ENCODE results near the gene ARNT2. TPM values are rescaled to one million over a fixed set of nuclear protein-coding genes. Genes with fewer than 3 reads are reported as not detected.

ARNT2 gene
- total RNA-seq, 4 donors from 2014 or later, result 0.26 to 22.9 (median 7.0) TPM

DNA sequence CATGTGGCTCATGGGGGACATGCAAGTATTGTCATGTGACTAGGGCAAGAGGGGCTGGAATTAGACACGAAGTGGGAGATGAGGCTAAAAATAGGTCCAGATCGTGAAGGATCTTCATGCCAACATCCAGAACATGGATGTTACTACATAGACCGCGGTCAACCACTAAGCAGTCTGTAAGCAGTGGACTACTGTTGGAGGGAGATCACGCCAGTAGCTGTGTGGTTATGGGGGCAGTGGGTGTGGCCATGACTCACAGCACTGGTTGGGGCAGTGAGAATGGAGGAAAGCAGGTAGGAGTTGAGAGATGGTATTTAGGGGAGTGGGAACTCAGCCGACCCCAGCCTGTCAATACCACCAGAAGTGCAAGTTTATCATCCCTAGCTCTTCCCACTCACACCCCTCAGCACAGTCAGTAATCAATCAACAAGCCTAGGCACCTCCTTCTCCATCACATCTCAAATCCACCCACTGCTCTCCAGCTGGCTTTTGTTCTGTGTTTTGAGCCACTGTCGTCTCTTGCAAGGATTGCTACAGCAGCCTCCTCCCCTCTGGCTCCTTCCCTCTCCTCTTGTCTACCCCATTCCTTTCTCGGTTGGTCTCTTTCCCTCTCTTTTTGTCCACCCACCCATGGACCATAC lies 183.8 kb downstream of the ARNT2 start:
- no peak for TF ChIP-seq POLR2A (IDR thresholded peaks at IDR 0.05)
- TF ChIP-seq, protein P1, sequence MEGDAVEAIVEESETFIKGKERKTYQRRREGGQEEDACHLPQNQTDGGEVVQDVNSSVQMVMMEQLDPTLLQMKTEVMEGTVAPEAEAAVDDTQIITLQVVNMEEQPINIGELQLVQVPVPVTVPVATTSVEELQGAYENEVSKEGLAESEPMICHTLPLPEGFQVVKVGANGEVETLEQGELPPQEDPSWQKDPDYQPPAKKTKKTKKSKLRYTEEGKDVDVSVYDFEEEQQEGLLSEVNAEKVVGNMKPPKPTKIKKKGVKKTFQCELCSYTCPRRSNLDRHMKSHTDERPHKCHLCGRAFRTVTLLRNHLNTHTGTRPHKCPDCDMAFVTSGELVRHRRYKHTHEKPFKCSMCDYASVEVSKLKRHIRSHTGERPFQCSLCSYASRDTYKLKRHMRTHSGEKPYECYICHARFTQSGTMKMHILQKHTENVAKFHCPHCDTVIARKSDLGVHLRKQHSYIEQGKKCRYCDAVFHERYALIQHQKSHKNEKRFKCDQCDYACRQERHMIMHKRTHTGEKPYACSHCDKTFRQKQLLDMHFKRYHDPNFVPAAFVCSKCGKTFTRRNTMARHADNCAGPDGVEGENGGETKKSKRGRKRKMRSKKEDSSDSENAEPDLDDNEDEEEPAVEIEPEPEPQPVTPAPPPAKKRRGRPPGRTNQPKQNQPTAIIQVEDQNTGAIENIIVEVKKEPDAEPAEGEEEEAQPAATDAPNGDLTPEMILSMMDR (IDR thresholded peaks at IDR 0.05), result no peak
- no peaks in the 10 kb centered on the region for H3K4me1 ChIP-seq
- no peak overlapping the region for H3K27ac ChIP-seq
- no peaks in the 10 kb centered on the region for H3K9me3 ChIP-seq
- H3K36me3 ChIP-seq, result no peaks in the 10 kb centered on the region
- intact Hi-C loops (cut with DNase I; ENCODE audit: low total_unique reads), result no loop called here
- no peak for DNase-seq
- H3K4me3 ChIP-seq, result no peak overlapping the region
- no peaks in the 10 kb centered on the region for H3K27me3 ChIP-seq

DNA sequence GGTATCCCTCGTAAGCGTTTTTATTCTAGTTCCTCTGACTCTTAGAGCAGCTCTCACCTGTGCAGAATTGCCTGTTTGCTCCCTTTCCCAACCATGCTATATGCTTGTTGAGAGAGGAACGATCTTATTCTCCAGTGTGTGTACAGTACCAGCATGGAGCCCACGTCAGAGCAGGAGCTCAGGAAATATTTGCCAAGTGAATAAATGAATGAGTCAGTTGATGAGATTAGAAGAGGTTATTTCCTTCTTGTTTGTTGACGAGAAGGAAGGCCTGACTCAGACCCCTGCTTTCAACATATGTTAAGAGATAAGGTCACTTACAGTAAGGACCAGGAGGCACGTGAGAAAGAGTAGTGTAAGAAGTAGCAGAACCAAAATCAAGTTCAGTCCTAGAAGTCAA lies 184.6 kb downstream of the ARNT2 start:
- Histone ChIP-seq H3K4me3 (no peak overlapping the region), H3K36me3 (no peaks in the 10 kb centered on the region), H3K27me3 (no peaks in the 10 kb centered on the region), H3K4me1 (no peaks in the 10 kb centered on the region), H3K27ac (no peak overlapping the region), H3K9me3 (no peaks in the 10 kb centered on the region)
- no peak for DNase-seq
- TF ChIP-seq, protein P1 (IDR thresholded peaks at IDR 0.05), result no peak
- TF ChIP-seq POLR2A (IDR thresholded peaks at IDR 0.05), result no peak
- intact Hi-C loops (cut with DNase I; ENCODE audit: low total_unique reads), result no loop called here

DNA sequence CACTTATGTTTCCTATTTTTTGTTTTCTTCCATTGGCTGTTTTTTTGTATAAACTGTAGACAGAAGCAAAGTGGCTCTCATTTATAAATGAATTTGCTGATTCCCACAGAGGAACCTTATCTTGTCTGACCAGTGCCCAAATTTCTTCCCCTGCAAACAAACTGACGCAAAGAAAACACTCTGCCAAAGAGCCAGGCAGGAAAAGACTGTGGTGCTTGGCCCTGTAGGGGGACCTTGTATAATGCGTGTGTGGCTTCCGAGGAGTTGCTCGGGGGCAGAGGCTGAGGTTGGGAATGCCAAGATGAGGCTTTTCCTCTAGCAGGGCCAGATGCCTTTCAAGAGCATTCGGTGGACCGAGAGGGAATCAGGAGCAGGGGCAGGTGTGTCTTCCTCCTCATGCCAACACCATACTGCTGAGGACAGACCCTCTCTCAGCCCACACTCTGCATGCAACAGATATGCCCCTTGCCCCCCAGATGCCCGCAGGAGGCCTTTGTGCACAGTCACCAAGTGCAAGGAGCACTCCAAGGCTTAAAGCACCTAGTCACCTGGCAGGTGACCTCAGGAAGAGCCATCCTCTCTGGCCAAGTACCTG lies 186.7 kb downstream of the ARNT2 start:
- no peak for DNase-seq
- no peaks in the 10 kb centered on the region for H3K36me3 ChIP-seq
- H3K4me1 ChIP-seq, result no peaks in the 10 kb centered on the region
- no peak overlapping the region for H3K27ac ChIP-seq
- H3K9me3 ChIP-seq, result no peaks in the 10 kb centered on the region
- no peak for TF ChIP-seq POLR2A (IDR thresholded peaks at IDR 0.05)
- TF ChIP-seq, protein P1 (IDR thresholded peaks at IDR 0.05), result no peak
- H3K4me3 ChIP-seq, result no peak overlapping the region
- no peaks in the 10 kb centered on the region for H3K27me3 ChIP-seq
- intact Hi-C loops (cut with DNase I; ENCODE audit: low total_unique reads), result no loop called here

- no peak for DNase-seq
- H3K9me3 ChIP-seq, result no peaks in the 10 kb centered on the region
- no peaks in the 10 kb centered on the region for H3K36me3 ChIP-seq
- no peaks in the 10 kb centered on the region for H3K27me3 ChIP-seq
- no peak overlapping the region for H3K27ac ChIP-seq
- intact Hi-C loops (cut with DNase I; ENCODE audit: low total_unique reads), result no loop called here
- H3K4me1 ChIP-seq, result no peaks in the 10 kb centered on the region
- H3K4me3 ChIP-seq, result no peak overlapping the region
- TF ChIP-seq, protein P1 (IDR thresholded peaks at IDR 0.05), result no peak
- TF ChIP-seq POLR2A (IDR thresholded peaks at IDR 0.05), result no peak
Measured at GRCh38 chr15:80591471-80591870, 187.3 kb downstream of the ARNT2 start.

GRCh38 chr15:80591938-80592825 lies 188.0 kb downstream of the ARNT2 start:
- H3K4me1 ChIP-seq, result no peaks in the 10 kb centered on the region
- H3K9me3 ChIP-seq, result no peaks in the 10 kb centered on the region
- intact Hi-C loops (cut with DNase I; ENCODE audit: low total_unique reads), result no loop called here
- H3K4me3 ChIP-seq, result no peak overlapping the region
- DNase-seq, result no peak
- TF ChIP-seq, protein P1 (IDR thresholded peaks at IDR 0.05), result no peak
- no peak for TF ChIP-seq POLR2A (IDR thresholded peaks at IDR 0.05)
- H3K27ac ChIP-seq, result no peak overlapping the region
- H3K27me3 ChIP-seq, result no peaks in the 10 kb centered on the region
- no peaks in the 10 kb centered on the region for H3K36me3 ChIP-seq
